H1 (cell line): ENCODE data around the gene PAQR7. TPM values are rescaled to one million over a fixed set of nuclear protein-coding genes. Genes with fewer than 3 reads are reported as not detected.

Experiments used
- HDAC2 ChIP-seq, 2 experiments: fragments of 300-600 bp in 1 of 2; sonication (generic) in 1 of 2; IDR thresholded peaks; 2 replicates each; pipeline ENCODE4 v1.6.1; 2011 to 2012; ENCODE audit warnings: low read depth in 2 of 2, low read length in 2 of 2, mild to moderate bottlenecking in 2 of 2, moderate library complexity in 2 of 2, borderline replicate concordance in 1 of 2, inconsistent platforms in 1 of 2
- PHF8 ChIP-seq: fragments of 200-600 bp; sonication (generic); conservative IDR thresholded peaks from 2 replicates; pipeline ENCODE4 v1.7.1; 2012; ENCODE audit warnings: low read depth, mild to moderate bottlenecking, inconsistent platforms, low read length, moderate library complexity
- POLR2AphosphoS5 ChIP-seq: IDR thresholded peaks from 2 replicates; pipeline ENCODE4 v1.6.1; 2011; ENCODE audit warnings: low read depth, low read length
- RAD21 ChIP-seq, 2 experiments: IDR thresholded peaks in 1 of 2; conservative IDR thresholded peaks in 1 of 2; 2 replicates each; pipeline ENCODE4 v1.6.1; 2011; ENCODE audit warnings: low read depth in 2 of 2, low read length in 2 of 2, improper control_type of control experiment in 1 of 2, inconsistent platforms in 1 of 2, mild to moderate bottlenecking in 1 of 2, moderate library complexity in 1 of 2
- RBBP5 ChIP-seq: IDR thresholded peaks from 2 replicates; pipeline ENCODE4 v1.7.1; 2012; ENCODE audit warnings: low read depth, mild to moderate bottlenecking, inconsistent platforms, low read length, moderate library complexity, borderline replicate concordance
- RNF2 ChIP-seq: fragments of 200-900, 300-1000 bp; sonication (generic); IDR thresholded peaks from 2 replicates; pipeline ENCODE4 v1.7.1; 2016; ENCODE audit warnings: borderline replicate concordance, low read depth, mild to moderate bottlenecking, antibody characterized with exemption, low read length; ENCODE audit not compliant: poor library complexity, severe bottlenecking; ENCODE audit errors: missing control alignments
- SIN3A ChIP-seq, 2 experiments: IDR thresholded peaks in 1 of 2; conservative IDR thresholded peaks in 1 of 2; 2 replicates each; pipeline ENCODE4 v1.6.1; 2011 to 2012; ENCODE audit warnings: low read length in 2 of 2, improper control_type of control experiment in 1 of 2, low read depth in 1 of 2, mild to moderate bottlenecking in 1 of 2
- SUZ12 ChIP-seq: fragments of 200-600 bp; sonication (generic); IDR thresholded peaks from 2 replicates; pipeline ENCODE4 v1.6.1; 2012; ENCODE audit warnings: mild to moderate bottlenecking, inconsistent platforms, low read length, moderate library complexity, mixed read lengths
- TCF12 ChIP-seq: IDR thresholded peaks from 2 replicates; pipeline ENCODE4 v1.6.1; 2011; ENCODE audit warnings: low read depth, mild to moderate bottlenecking, low read length
- polyA plus RNA-seq, 7 experiments: library from polyadenylated mRNA; depleted of rRNA in 3 of 7; stranded (reverse) in 5 of 7; unstranded in 2 of 7; fragments of >200 nt in 5 of 7; fragments of 200-250 nt in 2 of 7; gene quantifications; 1 replicate in 5 of 7; 2 replicates in 1 of 7; 4 replicates in 1 of 7; pipeline versions ENCODE4 v1.2.1 to v1.2.3, GENCODE V29; 2011 to 2013; ENCODE audit warnings: missing spikeins in 2 of 7, mixed read lengths in 2 of 7
- total RNA-seq: library from RNA; stranded (reverse); fragmentation: NEBNext Ultra II Directional; extraction: Animal tissue kit (Norgen Biotek cat#: 25700); gene quantifications from 2 replicates; pipeline ENCODE4 v1.2.1, GENCODE V29; 2021

Gene PAQR7
- total and polyA plus RNA-seq, 2 of the 8 experiments (the other 6 are each of a cell fraction or from before 2014, with no cell fraction given), result 7.3 to 7.4 TPM

DNA sequence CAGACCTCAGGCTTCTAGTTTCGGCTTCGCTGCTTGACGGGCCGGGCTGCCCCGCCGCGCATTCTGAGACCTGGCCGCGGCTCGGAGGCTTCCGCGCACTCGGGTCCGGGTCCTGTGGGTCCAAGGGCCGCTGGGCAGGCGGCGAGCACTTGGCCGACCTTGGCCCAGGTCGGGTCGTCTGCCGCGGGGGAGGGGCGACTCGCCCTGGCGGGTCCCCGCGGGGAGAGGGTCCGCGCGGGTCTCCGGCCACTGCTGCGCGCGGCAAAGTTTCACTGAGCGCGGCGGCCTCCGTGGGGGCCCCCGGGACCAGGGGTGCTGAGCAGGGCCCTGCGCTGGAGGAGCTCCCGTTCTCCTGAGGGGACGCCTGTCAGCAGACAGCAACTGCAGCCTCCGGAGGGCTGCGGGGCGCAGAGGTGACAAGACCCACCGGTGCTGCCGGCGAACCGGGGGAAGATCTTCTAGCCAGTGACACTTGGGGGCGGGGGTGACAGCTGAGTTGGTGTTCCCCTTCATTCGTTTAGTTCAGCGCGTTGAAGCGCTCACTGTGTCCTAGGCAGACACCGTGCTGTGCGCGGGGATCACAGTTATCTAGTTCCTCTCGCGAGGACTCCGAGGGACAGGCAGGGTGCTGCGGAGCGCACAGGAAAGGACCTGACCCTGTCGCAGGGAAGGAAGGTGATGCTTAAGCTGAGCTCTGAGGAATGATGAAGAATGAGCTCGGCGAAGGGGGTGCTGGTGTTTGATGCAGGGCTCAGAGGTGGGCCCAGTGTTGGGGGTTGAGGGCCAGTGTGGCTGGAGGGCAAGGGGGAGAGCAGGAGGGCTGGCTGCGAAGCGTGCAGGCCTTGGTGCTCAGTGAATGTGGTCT is 55.0 kb downstream of the PAQR7 start (continued):
- TF ChIP-seq HDAC2 (IDR thresholded peaks at IDR 0.05; ENCODE audit: borderline replicate concordance in 1 of 2, low read depth in 2 of 2, low read length in 2 of 2) (peak in 1 of 2 experiments; percentile 83; a peak in 2 of 4 replicates), RBBP5 (0 out of 2 replicates have a peak, but pooled peaks have one; percentile 22), SUZ12 (no peak), TCF12 (no peak), RNF2 (no peak), RAD21 (IDR thresholded peaks at IDR 0.05 in 1 of 2, conservative IDR thresholded peaks at IDR 0.05 in 1 of 2; ENCODE audit: low read depth in 2 of 2, low read length in 2 of 2) (no peak), PHF8 (no peak; the same call in 1 of the 2 replicates), SIN3A (conservative IDR thresholded peaks at IDR 0.05 in 1 of 2, IDR thresholded peaks at IDR 0.05 in 1 of 2; ENCODE audit: low read depth in 1 of 2, low read length in 2 of 2) (0 out of 4 replicates have a peak, but pooled peaks of 1 of the 2 experiments have one; percentile 24), POLR2AphosphoS5 (no peak)
